ENCODE data around the gene LONP1.

LONP1 gene

GRCh38 chr19:5678071-5678718 is 41.8 kb downstream of the LONP1 start:
- Histone ChIP-seq H3K4me3 (ENCODE audit: low read length) (no peak overlapping the region), H3K4me1 (ENCODE audit: control insufficient read depth, low read length) (peaks cover 13% of the 10 kb centered on the region), H3F3A (ENCODE audit: control insufficient read depth, insufficient read depth) (no peaks in the 10 kb centered on the region), H3K27ac (ENCODE audit: low read depth, low read length) (no peak overlapping the region), H4K20me1 (ENCODE audit: control insufficient read depth, insufficient read depth, low read depth, low read length) (no peaks in the 10 kb centered on the region), H3K9me3 (ENCODE audit: control insufficient read depth, insufficient read depth, low read length) (no peaks in the 10 kb centered on the region), H3K36me3 (ENCODE audit: control insufficient read depth, low read length) (peaks cover 2% of the 10 kb centered on the region), H3K79me2 (ENCODE audit: control insufficient read depth, low read length) (peaks cover 11% of the 10 kb centered on the region), H3K27me3 (ENCODE audit: control insufficient read depth, low read length) (0 out of 2 replicates have a peak, but pooled peaks cover 2% of the 10 kb centered on the region), H3K4me2 (ENCODE audit: low read length) (no peak overlapping the region), H3K9me2 (replicated peaks; ENCODE audit: control insufficient read depth, low read length) (no peaks in the 10 kb centered on the region)
- TF ChIP-seq, protein P1, sequence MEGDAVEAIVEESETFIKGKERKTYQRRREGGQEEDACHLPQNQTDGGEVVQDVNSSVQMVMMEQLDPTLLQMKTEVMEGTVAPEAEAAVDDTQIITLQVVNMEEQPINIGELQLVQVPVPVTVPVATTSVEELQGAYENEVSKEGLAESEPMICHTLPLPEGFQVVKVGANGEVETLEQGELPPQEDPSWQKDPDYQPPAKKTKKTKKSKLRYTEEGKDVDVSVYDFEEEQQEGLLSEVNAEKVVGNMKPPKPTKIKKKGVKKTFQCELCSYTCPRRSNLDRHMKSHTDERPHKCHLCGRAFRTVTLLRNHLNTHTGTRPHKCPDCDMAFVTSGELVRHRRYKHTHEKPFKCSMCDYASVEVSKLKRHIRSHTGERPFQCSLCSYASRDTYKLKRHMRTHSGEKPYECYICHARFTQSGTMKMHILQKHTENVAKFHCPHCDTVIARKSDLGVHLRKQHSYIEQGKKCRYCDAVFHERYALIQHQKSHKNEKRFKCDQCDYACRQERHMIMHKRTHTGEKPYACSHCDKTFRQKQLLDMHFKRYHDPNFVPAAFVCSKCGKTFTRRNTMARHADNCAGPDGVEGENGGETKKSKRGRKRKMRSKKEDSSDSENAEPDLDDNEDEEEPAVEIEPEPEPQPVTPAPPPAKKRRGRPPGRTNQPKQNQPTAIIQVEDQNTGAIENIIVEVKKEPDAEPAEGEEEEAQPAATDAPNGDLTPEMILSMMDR (IDR thresholded peaks at IDR 0.05; ENCODE audit: low read depth, low read length, poor library complexity, severe bottlenecking): no peak
- TF ChIP-seq EZH2phosphoT487 (IDR thresholded peaks at IDR 0.05; ENCODE audit: borderline replicate concordance, low read length): no peak

DNA sequence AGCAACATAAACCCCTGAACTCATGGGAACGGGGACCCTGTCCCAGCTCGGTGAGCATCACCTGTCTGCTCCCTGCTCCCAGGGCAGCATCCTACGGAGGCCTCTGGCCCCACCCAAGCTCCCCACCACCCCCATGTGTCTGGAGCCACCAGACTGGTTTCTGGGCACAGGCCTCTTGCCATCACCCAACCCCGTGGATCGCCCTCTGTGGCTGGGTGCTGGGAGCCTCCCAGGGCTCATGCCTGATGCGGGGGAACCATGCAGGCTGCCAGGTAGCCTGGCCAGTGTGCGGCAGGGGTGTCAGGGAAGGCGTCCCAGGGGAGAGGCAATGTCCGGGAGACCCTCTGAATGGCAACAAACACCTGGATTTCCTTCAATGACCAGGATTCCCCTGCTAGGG is 42.4 kb downstream of the LONP1 start:
- peaks cover 5% of the 10 kb centered on the region for H3K36me3 ChIP-seq (ENCODE audit: control insufficient read depth, low read length)

GRCh38 chr19:5677136-5677535 is 42.8 kb downstream of the LONP1 start:
- TF ChIP-seq, protein P1 (IDR thresholded peaks at IDR 0.05; ENCODE audit: low read depth, low read length, poor library complexity, severe bottlenecking): no peak
- no peak for TF ChIP-seq EZH2phosphoT487 (IDR thresholded peaks at IDR 0.05; ENCODE audit: borderline replicate concordance, low read length)
- Histone ChIP-seq H4K20me1 (ENCODE audit: control insufficient read depth, insufficient read depth, low read depth, low read length) (no peaks in the 10 kb centered on the region), H3K79me2 (ENCODE audit: control insufficient read depth, low read length) (peaks cover 11% of the 10 kb centered on the region), H3F3A (ENCODE audit: control insufficient read depth, insufficient read depth) (no peaks in the 10 kb centered on the region), H3K9me3 (ENCODE audit: control insufficient read depth, insufficient read depth, low read length) (no peaks in the 10 kb centered on the region), H3K27me3 (ENCODE audit: control insufficient read depth, low read length) (0 out of 2 replicates have a peak, but pooled peaks cover 2% of the 10 kb centered on the region), H3K9me2 (replicated peaks; ENCODE audit: control insufficient read depth, low read length) (no peaks in the 10 kb centered on the region), H3K4me1 (ENCODE audit: control insufficient read depth, low read length) (peaks cover 13% of the 10 kb centered on the region), H3K27ac (ENCODE audit: low read depth, low read length) (no peak overlapping the region), H3K4me3 (ENCODE audit: low read length) (no peak overlapping the region), H3K4me2 (ENCODE audit: low read length) (no peak overlapping the region), H3K36me3 (ENCODE audit: control insufficient read depth, low read length) (peaks cover 6% of the 10 kb centered on the region)

More for the DNA sequence above, 42.4 kb downstream of the LONP1 start:
- Histone ChIP-seq H4K20me1 (ENCODE audit: control insufficient read depth, insufficient read depth, low read depth, low read length) (no peaks in the 10 kb centered on the region), H3K4me3 (ENCODE audit: low read length) (no peak overlapping the region), H3F3A (ENCODE audit: control insufficient read depth, insufficient read depth) (no peaks in the 10 kb centered on the region), H3K9me2 (replicated peaks; ENCODE audit: control insufficient read depth, low read length) (no peaks in the 10 kb centered on the region), H3K27me3 (ENCODE audit: control insufficient read depth, low read length) (0 out of 2 replicates have a peak, but pooled peaks cover 2% of the 10 kb centered on the region), H3K9me3 (ENCODE audit: control insufficient read depth, insufficient read depth, low read length) (no peaks in the 10 kb centered on the region), H3K4me1 (ENCODE audit: control insufficient read depth, low read length) (peaks cover 13% of the 10 kb centered on the region), H3K79me2 (ENCODE audit: control insufficient read depth, low read length) (peaks cover 11% of the 10 kb centered on the region), H3K4me2 (ENCODE audit: low read length) (no peak overlapping the region), H3K27ac (ENCODE audit: low read depth, low read length) (no peak overlapping the region)
- TF ChIP-seq EZH2phosphoT487 (IDR thresholded peaks at IDR 0.05; ENCODE audit: borderline replicate concordance, low read length): no peak
- TF ChIP-seq, protein P1 (IDR thresholded peaks at IDR 0.05; ENCODE audit: low read depth, low read length, poor library complexity, severe bottlenecking): no peak

Measured in DOHH2 (cell line).